Esophagus muscularis mucosa (tissue), 4 donors: Measurements from ENCODE around the gene CUTC.

Experiments used
- EP300 ChIP-seq: sonication (generic); formaldehyde crosslinking; IDR thresholded peaks from one replicate; pipeline ENCODE4 v1.6.1; 2017; ENCODE audit warnings: antibody characterized with exemption
- POLR2A ChIP-seq: fragments of 450-650 bp; IDR thresholded peaks from one replicate; pipeline ENCODE4 v1.6.1; 2017; ENCODE audit warnings: antibody characterized with exemption, moderate library complexity, mild to moderate bottlenecking, low read depth
- POLR2AphosphoS5 ChIP-seq, 2 donors: sonication (generic); formaldehyde crosslinking; IDR thresholded peaks; one replicate each; pipeline ENCODE4 v1.6.1; 2017; ENCODE audit warnings: antibody characterized with exemption in 2 of 2
- TF ChIP-seq, protein P1 (sequence below), 3 experiments: fragments of 200-600 bp in 2 of 3; fragments of 450-650 bp in 1 of 3; sonication (generic) in 2 of 3; IDR thresholded peaks; one replicate each; pipeline ENCODE4 v1.5.1; 2017 to 2019; ENCODE audit warnings: antibody characterized with exemption in 3 of 3, mild to moderate bottlenecking in 2 of 3, moderate library complexity in 1 of 3

DNA sequence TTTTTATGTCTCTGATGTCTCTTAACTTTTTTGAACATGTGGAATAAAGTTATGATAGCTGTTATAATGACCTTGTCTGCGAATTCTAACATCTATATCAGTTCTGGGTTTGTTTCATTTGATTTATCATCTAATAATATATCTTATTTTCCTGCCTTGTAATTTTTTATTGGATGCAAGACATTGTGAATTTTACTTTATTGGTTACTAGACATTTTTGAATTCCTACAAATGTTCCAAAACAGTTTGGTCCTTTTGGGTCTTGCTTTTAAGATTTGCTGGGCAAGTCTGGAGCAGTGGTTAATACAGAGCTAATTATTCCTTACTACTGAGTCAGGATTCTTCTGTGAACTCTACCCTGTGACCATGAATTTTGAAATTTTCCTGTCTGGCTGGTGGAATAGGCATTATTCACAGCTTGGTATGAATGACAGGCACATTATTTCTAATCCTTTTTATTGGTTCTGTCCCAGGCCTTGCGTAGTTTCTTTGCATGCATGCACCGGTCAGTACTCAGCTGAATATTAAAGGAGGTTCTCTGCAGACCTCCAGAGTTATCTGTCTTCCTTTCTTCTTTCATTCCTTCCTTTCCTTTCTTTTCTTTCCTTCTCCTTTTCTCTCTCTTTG is 9.0 kb downstream of the CUTC start:
- TF ChIP-seq, protein P1, sequence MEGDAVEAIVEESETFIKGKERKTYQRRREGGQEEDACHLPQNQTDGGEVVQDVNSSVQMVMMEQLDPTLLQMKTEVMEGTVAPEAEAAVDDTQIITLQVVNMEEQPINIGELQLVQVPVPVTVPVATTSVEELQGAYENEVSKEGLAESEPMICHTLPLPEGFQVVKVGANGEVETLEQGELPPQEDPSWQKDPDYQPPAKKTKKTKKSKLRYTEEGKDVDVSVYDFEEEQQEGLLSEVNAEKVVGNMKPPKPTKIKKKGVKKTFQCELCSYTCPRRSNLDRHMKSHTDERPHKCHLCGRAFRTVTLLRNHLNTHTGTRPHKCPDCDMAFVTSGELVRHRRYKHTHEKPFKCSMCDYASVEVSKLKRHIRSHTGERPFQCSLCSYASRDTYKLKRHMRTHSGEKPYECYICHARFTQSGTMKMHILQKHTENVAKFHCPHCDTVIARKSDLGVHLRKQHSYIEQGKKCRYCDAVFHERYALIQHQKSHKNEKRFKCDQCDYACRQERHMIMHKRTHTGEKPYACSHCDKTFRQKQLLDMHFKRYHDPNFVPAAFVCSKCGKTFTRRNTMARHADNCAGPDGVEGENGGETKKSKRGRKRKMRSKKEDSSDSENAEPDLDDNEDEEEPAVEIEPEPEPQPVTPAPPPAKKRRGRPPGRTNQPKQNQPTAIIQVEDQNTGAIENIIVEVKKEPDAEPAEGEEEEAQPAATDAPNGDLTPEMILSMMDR (IDR thresholded peaks at IDR 0.05) = no peak
- no peak for TF ChIP-seq EP300
- no peak for TF ChIP-seq POLR2AphosphoS5 (IDR thresholded peaks at IDR 0.05)
- no peak for TF ChIP-seq POLR2A
